Panc1 (cell line): Measurements from ENCODE around the gene JMJD1C. TPM values are rescaled to one million over a fixed set of nuclear protein-coding genes. Genes with fewer than 3 reads are reported as not detected.

Source experiments
- ATAC-seq: fragments of 200-7000 bp; cut with Tn5 transposase; 2 replicates; pipeline ENCODE4 v1.9.1; 2020; ENCODE audit warnings: mild to moderate bottlenecking, moderate library complexity
- BruUV-seq: library from RNA; stranded (reverse); fragments of 400-500 nt; replicated peaks from 2 replicates; lab custom pipeline; 2021; lab: Mats Ljungman, UMichigan
- CTCF ChIA-PET: fragments of 300-600 bp; sonication (Branson Sonifier 250); formaldehyde crosslinking; loops from one replicate; lab custom pipeline; 2022; ENCODE audit warnings: antibody characterized with exemption; lab: Charles Lee
- POLR2A ChIA-PET: fragments of 300-600 bp; sonication (Branson Sonifier 250); formaldehyde crosslinking; loops from one replicate; lab custom pipeline; 2022; ENCODE audit warnings: antibody characterized with exemption; lab: Charles Lee
- DNase-seq: peaks from one replicate; pipeline ENCODE4 v3.0.0-alpha.2; 2010; ENCODE audit warnings: low read depth, low spot score
- H3K27ac ChIP-seq: 2 replicates; pipeline ENCODE4 v1.5.1; 2011; ENCODE audit warnings: mild to moderate bottlenecking, low read length, inconsistent platforms
- H3K27me3 ChIP-seq: fragments of 200-500 bp; sonication (Bioruptor generic); 2 replicates; pipeline ENCODE4 v1.6.0; 2014; ENCODE audit warnings: low read length, inconsistent platforms; ENCODE audit not compliant: control insufficient read depth, insufficient read depth
- H3K36me3 ChIP-seq: fragments of 200-500 bp; sonication (Bioruptor generic); 2 replicates; pipeline ENCODE4 v1.5.1; 2014; ENCODE audit warnings: inconsistent platforms, mild to moderate bottlenecking, low read length, moderate library complexity; ENCODE audit not compliant: control insufficient read depth, insufficient read depth
- H3K4me1 ChIP-seq: 2 replicates; pipeline ENCODE4 v1.5.1; 2011; ENCODE audit warnings: inconsistent platforms, mild to moderate bottlenecking, low read length, moderate library complexity; ENCODE audit not compliant: control insufficient read depth, insufficient read depth
- H3K4me3 ChIP-seq, 2 experiments: 2 replicates each; pipeline ENCODE4 v1.5.1; 2011 to 2012; ENCODE audit warnings: low read depth in 2 of 2, low read length in 2 of 2, mild to moderate bottlenecking in 2 of 2, inconsistent platforms in 1 of 2, moderate library complexity in 1 of 2
- H3K9me3 ChIP-seq: fragments of 200-500 bp; sonication (Bioruptor generic); 2 replicates; pipeline ENCODE4 v1.5.1; 2014; ENCODE audit warnings: low read depth, mild to moderate bottlenecking, inconsistent platforms, low read length, moderate library complexity; ENCODE audit not compliant: control insufficient read depth, insufficient read depth
- CTCF ChIP-seq: fragments of 450-650 bp; IDR thresholded peaks from 2 replicates; pipeline ENCODE4 v1.5.1; 2017; ENCODE audit warnings: mild to moderate bottlenecking
- POLR2AphosphoS5 ChIP-seq: IDR thresholded peaks from 2 replicates; pipeline ENCODE4 v1.6.1; 2012; ENCODE audit warnings: mild to moderate bottlenecking, low read depth, low read length, moderate library complexity
- REST ChIP-seq, 2 experiments: IDR thresholded peaks; 2 replicates each; pipeline ENCODE4 v1.6.1; 2011 to 2012; ENCODE audit warnings: low read depth in 2 of 2, control low read depth in 1 of 2, low read length in 1 of 2, mild to moderate bottlenecking in 1 of 2, moderate library complexity in 1 of 2; ENCODE audit not compliant: insufficient read depth in 1 of 2
- SIN3A ChIP-seq: IDR thresholded peaks from 2 replicates; pipeline ENCODE4 v1.6.1; 2012; ENCODE audit warnings: low read depth, mild to moderate bottlenecking, low read length, moderate library complexity, borderline replicate concordance; ENCODE audit not compliant: insufficient read depth
- TCF7L2 ChIP-seq: IDR thresholded peaks from 2 replicates; pipeline ENCODE4 v1.6.1; 2011; ENCODE audit warnings: mild to moderate bottlenecking, low read depth, low read length, inconsistent platforms
- in situ Hi-C: cut with HindIII; loops from 2 replicates; pipeline ENCODE4 v1.10.0; 2016; ENCODE audit warnings: low sequenced_read_pairs, low pct_unique_long_range_greater_than_20kb
- intact Hi-C: fragments of 100-400 bp; cut with micrococcal nuclease; formaldehyde crosslinking; loops from one replicate; pipeline ENCODE4 v1.10.0; 2022; ENCODE audit not compliant: unreplicated experiment
- total RNA-seq: library from RNA; stranded (reverse); gene quantifications from one replicate; pipeline ENCODE4 v1.2.1, GENCODE V29; 2021; ENCODE audit not compliant: unreplicated experiment

The JMJD1C gene
- total RNA-seq, 1 experiment from 2014 or later, result 88.3 TPM

GRCh38 chr10:63210611-63211196, 255.1 kb downstream of the JMJD1C start:
- no peak for DNase-seq
- ChIA-PET CTCF (no interaction called here), POLR2A (no interaction called here)
- Histone ChIP-seq H3K4me3 (no peak overlapping the region), H3K27ac (no peak overlapping the region), H3K4me1 (peaks cover 6% of the 10 kb centered on the region; the same call in 1 of the 2 replicates), H3K36me3 (peaks cover 64% of the 10 kb centered on the region), H3K27me3 (no peaks in the 10 kb centered on the region), H3K9me3 (no peaks in the 10 kb centered on the region)
- no TSS peak for BruUV-seq
- TF ChIP-seq SIN3A, result no peak
- TF ChIP-seq REST (IDR thresholded peaks at IDR 0.05; ENCODE audit: insufficient read depth in 1 of 2, low read depth in 2 of 2, low read length in 1 of 2), result no peak
- no peak for TF ChIP-seq CTCF
- no peak for TF ChIP-seq TCF7L2
- no peak for TF ChIP-seq POLR2AphosphoS5
- intact Hi-C loops, result no loop called here
- no peak for ATAC-seq
- in situ Hi-C loops, result no loop called here

- ChIA-PET POLR2A (no interaction called here), CTCF (no interaction called here)
- Histone ChIP-seq H3K27me3 (no peaks in the 10 kb centered on the region), H3K9me3 (no peaks in the 10 kb centered on the region), H3K4me1 (peaks cover 6% of the 10 kb centered on the region; the same call in 1 of the 2 replicates), H3K4me3 (no peak overlapping the region), H3K36me3 (peaks cover 60% of the 10 kb centered on the region), H3K27ac (no peak overlapping the region)
- ATAC-seq (no peak), DNase-seq (no peak)
- TF ChIP-seq TCF7L2 (no peak), REST (IDR thresholded peaks at IDR 0.05; ENCODE audit: insufficient read depth in 1 of 2, low read depth in 2 of 2, low read length in 1 of 2) (no peak), CTCF (no peak), SIN3A (no peak), POLR2AphosphoS5 (no peak)
- in situ Hi-C loops, result no loop called here
- intact Hi-C loops, result no loop called here
- no TSS peak for BruUV-seq
Observed at GRCh38 chr10:63209705-63210104, 256.1 kb downstream of the JMJD1C start.
